GM12891 (cell line): ENCODE measurements around the gene MPC1.
"Not testable (repeated sequence)": the region's sequence is repeated elsewhere in the genome, so short reads cannot be mapped to it uniquely, and the experiment has no call there.

Source experiments
- DNase-seq: peaks from one replicate; pipeline ENCODE4 v3.0.0; 2011; ENCODE audit warnings: low spot score; ENCODE audit not compliant: insufficient read length
- FAIRE-seq: peaks from 2 replicates; lab custom pipeline; 2011; peaks lifted over from hg19 to GRCh38; lab: Jason Lieb, UNC
- PAX5 ChIP-seq: IDR thresholded peaks from 2 replicates; pipeline ENCODE4 v1.6.1; 2011; ENCODE audit warnings: low read length, moderate library complexity, mild to moderate bottlenecking; ENCODE audit not compliant: insufficient read depth, severe bottlenecking
- POLR2A ChIP-seq: IDR thresholded peaks from 2 replicates; pipeline ENCODE4 v1.6.1; 2011; ENCODE audit warnings: low read depth, low read length, control low read depth
- POLR2AphosphoS5 ChIP-seq: IDR thresholded peaks from 2 replicates; pipeline ENCODE4 v1.6.1; 2011; ENCODE audit warnings: low read depth, low read length, control low read depth
- POU2F2 ChIP-seq: IDR thresholded peaks from 2 replicates; pipeline ENCODE4 v1.6.1; 2011; ENCODE audit warnings: low read depth, mild to moderate bottlenecking, control low read depth, low read length, moderate library complexity
- SPI1 ChIP-seq: IDR thresholded peaks from 2 replicates; pipeline ENCODE4 v1.6.1; 2011; ENCODE audit warnings: low read depth, low read length, control low read depth
- TAF1 ChIP-seq: IDR thresholded peaks from 2 replicates; pipeline ENCODE4 v1.6.1; 2011; ENCODE audit warnings: low read depth, low read length, control low read depth

The MPC1 gene

DNA sequence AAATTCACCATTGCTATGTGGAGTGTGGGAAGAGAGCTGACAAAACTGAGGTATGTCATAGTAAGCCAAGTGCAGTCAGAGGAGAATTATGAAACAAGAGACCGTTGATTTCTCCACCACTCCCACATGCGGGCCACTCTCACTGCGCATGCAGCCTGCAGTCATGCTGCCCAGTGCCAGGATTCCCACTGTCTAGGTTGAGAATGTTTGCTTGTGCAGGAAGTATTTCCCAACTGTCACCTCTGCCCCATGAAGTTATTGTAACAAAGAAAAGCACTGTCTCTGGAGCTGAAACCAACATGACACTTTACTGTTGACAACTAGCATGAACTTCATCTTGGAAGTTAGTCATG, 21.7 kb downstream of the MPC1 start:
- DNase-seq (no peak), FAIRE-seq (no peak)
- TF ChIP-seq POLR2AphosphoS5 = no peak
- no peak for TF ChIP-seq POU2F2
- TF ChIP-seq SPI1 = no peak
- no peak for TF ChIP-seq POLR2A
- no peak for TF ChIP-seq PAX5
- no peak for TF ChIP-seq TAF1

DNA sequence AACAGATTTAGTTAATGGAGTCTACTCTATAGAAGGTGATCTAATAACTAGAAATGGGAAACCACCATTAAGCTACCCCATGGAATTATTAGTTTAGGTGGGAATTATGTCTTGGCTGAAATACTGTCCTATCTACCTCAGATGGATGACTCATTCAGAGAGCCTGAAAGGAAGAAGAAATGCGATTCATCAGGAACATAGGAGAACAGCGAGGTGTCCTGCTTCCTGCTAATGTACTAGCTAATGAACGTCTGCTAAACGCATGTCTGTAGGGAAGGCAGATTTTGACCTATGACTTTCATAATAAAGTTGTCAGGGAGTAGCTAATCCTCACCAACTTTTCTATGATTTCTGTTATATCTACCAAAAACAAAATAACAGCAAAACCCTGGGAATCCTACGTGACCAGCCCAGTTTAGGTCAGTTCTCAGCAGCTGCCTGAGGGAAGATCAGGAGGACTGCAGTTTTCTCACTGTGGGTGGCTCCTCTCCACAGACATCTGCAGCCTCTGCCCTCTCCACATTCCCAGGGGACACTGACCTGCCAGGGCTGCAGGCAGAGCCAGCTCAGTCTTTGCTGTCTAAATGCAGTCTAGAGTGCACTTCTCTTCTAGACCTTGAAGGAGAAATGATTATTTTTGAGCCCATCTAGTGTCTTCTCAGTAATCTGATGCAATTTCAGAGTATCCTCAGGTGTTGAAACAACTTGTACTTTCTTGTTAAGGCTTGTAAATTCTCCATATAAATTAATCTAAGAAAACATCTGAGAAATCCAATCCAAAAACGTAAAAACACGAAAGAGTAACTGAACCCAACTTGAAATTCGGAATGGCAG, 22.3 kb downstream of the MPC1 start:
- FAIRE-seq = no peak
- no peak for DNase-seq
- TF ChIP-seq PAX5 = no peak
- TF ChIP-seq POLR2AphosphoS5 = no peak
- no peak for TF ChIP-seq TAF1
- no peak for TF ChIP-seq POLR2A
- TF ChIP-seq SPI1 = no peak
- TF ChIP-seq POU2F2 = no peak

DNA sequence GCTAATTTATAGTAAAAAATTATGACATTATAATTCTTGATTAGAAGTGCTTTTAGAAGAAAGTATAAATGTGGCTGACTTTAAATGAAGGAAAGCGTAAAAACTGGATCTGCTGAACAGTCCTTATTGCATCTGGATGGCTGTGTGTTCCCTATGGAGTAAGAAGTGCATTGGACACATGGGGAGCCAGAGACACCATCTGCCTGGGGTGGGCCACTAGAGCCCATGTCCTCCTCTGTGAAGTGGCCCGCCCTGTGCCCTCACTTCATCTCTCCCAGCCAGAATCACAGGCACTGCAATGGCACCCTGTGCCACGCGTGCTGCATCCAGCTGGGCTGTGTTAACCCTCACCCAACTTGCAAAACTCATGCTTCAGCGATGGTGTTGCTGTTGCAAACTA, 27.2 kb downstream of the MPC1 start:
- no peak for TF ChIP-seq POU2F2
- no peak for TF ChIP-seq PAX5
- no peak for TF ChIP-seq SPI1
- TF ChIP-seq TAF1 = no peak
- TF ChIP-seq POLR2AphosphoS5 = no peak
- no peak for TF ChIP-seq POLR2A
- FAIRE-seq (peak; percentile 20), DNase-seq (no peak)

DNA sequence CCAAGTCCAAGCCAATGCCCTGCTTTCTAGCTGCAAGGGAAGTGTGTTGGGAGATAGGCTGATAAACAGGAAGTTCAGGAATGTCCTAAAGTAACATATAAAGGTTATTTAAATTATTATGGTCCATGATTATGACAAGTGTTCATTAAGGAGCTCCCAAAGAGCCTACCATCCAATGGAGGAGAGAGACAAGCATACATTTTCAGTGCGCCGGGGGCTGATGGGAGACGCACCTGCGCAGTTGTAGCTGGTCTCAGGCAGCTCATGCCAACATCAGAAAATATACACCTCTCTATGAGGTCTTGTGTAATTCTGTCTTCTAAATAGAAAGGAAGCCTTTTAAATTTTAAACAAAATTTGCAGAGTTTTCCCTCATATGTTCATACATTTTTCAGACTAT, 27.8 kb downstream of the MPC1 start:
- no peak for FAIRE-seq

DNA sequence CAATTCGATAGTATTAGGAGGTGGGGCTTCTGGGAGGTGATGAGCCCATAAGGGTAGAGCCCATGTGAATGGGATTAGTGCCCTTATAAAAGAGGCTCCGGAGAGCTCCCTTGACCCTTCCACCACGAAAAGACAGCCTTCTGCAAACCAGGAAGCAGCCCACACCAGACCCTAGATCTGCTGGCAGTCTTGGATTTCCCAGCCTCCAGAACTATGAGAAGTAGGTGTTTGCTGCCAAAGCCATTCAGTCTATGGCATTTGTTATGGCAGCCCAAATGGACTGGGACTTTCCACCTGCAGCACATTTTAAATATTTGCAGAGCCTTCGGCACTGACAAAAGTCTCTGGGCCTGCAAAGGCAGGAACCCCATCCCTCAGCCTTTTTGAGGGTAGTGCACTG, 28.6 kb downstream of the MPC1 start:
- TF ChIP-seq POLR2AphosphoS5 (no peak), POLR2A (no peak)
- FAIRE-seq = no peak
- no peak for DNase-seq

More for the DNA sequence above, 27.8 kb downstream of the MPC1 start:
- no peak for DNase-seq
- TF ChIP-seq SPI1 = no peak
- no peak for TF ChIP-seq POLR2AphosphoS5
- TF ChIP-seq POU2F2 = no peak
- TF ChIP-seq TAF1 = no peak
- TF ChIP-seq PAX5 = no peak
- no peak for TF ChIP-seq POLR2A

DNA sequence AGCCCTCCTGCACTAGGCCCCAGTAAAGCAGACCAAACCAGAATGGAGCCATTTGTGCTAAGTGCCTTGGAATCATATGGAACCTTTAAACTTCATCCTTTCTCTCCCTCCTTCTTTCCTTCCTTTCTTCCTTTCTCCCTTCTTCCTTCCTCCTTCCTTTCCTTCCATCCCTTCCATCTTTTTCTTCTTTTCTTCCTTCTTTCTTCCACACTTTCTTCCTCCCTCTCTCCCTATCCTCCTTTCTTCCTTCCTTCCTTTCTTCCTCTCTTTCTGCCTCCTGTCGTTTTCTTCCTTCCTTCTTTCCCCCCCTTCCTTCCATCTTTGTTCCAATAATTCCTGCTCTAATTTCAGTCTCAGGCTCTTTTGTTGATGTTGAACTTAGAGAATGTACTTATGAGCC, 29.2 kb downstream of the MPC1 start:
- TF ChIP-seq TAF1 (no peak), POU2F2 (no peak), SPI1 (no peak), POLR2A (no peak), POLR2AphosphoS5 (no peak), PAX5 (no peak)
- no peak for FAIRE-seq
- no peak for DNase-seq

DNA sequence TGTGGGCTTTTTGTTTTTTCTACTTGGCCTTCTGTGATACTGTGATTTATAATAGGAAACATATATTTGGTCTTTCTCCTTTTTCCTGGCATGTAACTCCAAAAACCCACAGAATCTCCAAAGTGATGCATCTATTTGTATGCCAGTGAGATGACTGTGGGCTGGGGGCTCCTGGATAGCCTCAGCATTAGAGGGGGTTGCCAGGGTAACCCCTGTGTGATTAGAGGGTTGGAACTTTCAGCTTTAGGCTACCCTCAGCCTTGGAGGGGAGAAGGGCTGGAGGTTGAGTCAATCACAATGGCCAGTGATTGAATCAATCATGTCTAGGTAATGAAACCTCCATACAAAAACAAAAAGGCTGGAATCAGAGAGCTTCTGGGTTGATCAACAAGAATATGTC, 29.8 kb downstream of the MPC1 start:
- TF ChIP-seq POU2F2 = no peak
- TF ChIP-seq TAF1 = no peak
- TF ChIP-seq POLR2A = no peak
- no peak for TF ChIP-seq PAX5
- no peak for TF ChIP-seq SPI1
- TF ChIP-seq POLR2AphosphoS5 = no peak
- FAIRE-seq (no peak), DNase-seq (no peak)

DNA sequence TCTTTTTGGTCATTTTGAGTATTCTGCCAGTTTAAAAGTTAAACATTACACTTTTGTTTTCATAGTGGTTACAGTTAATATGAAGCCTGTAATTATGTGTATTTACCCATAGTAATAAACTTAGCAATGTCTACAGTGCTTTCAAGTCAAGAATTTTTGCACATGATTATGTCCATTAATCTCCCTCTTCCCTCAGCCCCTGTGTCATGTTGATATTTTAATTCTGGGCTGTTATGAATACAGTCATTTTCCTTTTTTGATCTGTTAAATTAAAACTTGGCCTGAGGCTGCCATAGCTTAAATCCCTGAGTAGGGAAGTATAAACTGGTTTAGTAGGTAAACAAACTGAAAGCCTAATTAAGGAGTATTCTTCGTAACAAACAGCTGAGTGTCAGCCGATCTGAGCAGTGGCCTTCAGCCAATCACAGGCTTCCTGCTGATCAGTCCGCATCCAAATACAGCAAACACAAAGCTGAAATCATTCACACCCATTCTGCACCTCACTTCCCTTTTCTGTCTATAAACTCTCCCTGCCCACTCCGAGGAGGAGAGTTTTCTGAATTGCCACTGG, 30.9 kb downstream of the MPC1 start:
- no peak for DNase-seq
- TF ChIP-seq POU2F2 (no peak), SPI1 (peak; percentile 94)
- FAIRE-seq = peak; percentile 86

DNA sequence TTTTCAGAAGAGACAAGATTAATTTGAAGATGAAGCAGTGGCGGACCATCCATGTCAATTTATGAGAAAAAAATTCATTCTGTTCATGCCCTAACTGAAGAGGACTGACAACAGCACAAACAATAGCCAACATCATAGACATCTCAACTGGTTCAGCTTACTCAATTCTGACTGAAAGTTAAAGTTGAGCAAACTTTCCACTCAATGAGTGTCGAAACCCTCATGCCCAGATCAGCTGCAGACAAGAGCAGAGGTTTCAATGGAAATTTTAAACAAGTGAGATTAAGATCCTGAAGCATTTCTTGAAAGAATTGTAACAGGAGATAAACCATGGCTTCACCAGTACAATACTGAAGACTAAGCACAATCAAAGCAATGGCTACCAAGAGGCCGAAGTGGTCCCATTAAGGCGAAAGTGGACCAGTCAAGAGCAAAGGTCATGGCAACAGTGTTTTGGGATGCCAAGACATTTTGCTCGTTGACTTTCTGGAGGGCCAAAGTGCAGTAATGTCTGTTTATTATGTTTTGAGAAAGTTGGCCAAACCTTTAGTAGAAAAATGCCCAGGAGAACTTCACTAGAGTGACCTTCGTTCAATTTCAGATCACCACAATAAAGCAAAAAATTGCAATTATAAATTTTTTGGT, 34.3 kb downstream of the MPC1 start:
- FAIRE-seq (peak; percentile 78), DNase-seq (no peak)
- TF ChIP-seq POU2F2 (no peak), TAF1 (no peak), SPI1 (no peak), PAX5 (no peak), POLR2A (no peak), POLR2AphosphoS5 (no peak)

DNA sequence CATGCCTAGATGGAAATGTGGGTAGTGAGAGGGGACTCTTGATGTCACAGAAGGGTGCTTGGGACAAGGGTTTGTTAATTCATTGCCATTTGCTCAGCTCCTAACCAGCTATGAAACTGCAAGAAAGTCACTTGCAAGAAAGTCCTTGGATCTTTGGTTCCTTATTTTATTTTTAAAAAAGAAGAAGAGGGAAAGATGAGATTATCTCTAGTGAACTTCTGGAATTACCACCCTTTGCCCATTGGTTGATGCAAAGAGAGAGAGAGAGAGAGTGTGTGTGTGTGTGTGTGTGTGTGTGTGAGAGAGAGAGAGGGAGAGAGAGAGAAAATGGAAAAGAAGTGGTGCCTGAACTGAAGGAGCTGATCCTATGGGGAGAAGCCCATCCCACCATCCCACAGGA, 35.8 kb downstream of the MPC1 start:
- TF ChIP-seq POU2F2 (no peak), POLR2A (no peak), SPI1 (no peak), POLR2AphosphoS5 (no peak), PAX5 (no peak), TAF1 (no peak)
- no peak for FAIRE-seq
- no peak for DNase-seq

DNA sequence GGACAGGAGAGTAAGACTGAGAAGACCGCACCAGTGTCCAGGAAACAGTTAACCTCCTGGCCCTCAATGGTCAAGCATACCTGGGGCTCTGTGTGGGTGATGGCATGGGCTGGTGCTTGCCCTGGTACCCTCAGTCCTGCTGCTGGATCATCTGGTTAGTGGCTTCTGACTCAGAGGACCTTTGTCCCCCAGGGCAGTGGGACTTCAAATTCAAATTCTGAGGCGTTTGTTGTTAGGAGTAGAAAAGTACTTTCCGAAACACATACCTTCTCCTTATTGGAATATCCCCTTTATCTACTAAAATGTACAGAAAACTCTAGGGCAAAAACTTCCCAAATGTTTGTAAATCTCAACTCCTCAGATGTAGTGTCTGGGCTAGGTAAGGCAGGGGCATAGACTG, 36.3 kb downstream of the MPC1 start:
- DNase-seq (no peak), FAIRE-seq (no peak)
- TF ChIP-seq TAF1 = no peak
- no peak for TF ChIP-seq POU2F2
- TF ChIP-seq POLR2AphosphoS5 = no peak
- TF ChIP-seq SPI1 = no peak
- TF ChIP-seq POLR2A = no peak
- TF ChIP-seq PAX5 = no peak

DNA sequence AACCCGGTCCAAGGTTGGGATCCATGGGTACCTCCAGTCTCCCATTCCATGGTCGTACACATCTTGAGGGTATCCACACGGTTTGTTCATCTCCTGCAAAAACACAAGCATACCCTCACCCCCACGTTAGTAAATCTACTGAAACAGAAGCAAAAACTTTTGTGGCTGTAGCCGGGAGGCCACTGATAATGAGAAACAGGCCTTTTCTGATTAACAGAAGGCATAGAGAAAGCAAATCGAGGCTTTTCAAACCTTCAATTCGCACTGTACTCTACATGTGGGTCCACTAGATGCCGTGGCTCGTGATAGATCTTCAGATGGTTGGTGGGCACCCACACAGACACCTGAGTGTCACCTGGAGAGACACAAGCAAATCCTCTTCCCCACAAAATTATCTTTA, 37.1 kb downstream of the MPC1 start:
- DNase-seq, FAIRE-seq: not testable (repeated sequence)

DNA sequence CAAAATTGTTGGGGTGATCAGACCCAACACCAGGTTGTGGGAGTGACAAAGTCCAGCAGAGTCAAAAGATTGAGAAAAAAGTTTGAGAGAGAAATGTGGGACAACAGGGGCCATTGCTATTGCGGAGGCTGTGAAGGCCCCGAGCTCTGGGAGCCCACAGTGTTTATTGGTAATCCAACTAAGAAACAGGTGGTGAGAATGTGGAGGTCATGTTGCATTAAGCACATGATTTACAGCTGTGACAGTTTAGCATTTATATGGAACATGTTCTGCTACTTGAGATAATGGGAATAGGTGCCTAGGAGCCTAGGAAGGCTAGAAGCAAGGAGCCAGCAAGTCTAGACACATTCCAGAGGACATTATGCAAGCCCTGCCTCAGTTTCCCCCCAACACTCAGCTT, 37.8 kb downstream of the MPC1 start:
- not testable (repeated sequence) for FAIRE-seq, DNase-seq
